ENCODE results near the gene MRPS31.

GRCh38 chr13:40682449-40683240 lies 88.3 kb downstream of the MRPS31 start:
- TF ChIP-seq POLR2A (IDR thresholded peaks at IDR 0.05) (no peak), CTCF (IDR thresholded peaks at IDR 0.05) (peak in 2 of 3 experiments; percentile 23 to 66)
